SKM-1 treated with dmso at 0.1 percent for 144 hours (cell line): ENCODE measurements around the gene GTPBP1.

Source experiments
- DNase-seq: peaks from one replicate; lab custom pipeline; 2025; ENCODE audit not compliant: unreplicated experiment; lab: John Stamatoyannopoulos, UW

The GTPBP1 gene

DNA sequence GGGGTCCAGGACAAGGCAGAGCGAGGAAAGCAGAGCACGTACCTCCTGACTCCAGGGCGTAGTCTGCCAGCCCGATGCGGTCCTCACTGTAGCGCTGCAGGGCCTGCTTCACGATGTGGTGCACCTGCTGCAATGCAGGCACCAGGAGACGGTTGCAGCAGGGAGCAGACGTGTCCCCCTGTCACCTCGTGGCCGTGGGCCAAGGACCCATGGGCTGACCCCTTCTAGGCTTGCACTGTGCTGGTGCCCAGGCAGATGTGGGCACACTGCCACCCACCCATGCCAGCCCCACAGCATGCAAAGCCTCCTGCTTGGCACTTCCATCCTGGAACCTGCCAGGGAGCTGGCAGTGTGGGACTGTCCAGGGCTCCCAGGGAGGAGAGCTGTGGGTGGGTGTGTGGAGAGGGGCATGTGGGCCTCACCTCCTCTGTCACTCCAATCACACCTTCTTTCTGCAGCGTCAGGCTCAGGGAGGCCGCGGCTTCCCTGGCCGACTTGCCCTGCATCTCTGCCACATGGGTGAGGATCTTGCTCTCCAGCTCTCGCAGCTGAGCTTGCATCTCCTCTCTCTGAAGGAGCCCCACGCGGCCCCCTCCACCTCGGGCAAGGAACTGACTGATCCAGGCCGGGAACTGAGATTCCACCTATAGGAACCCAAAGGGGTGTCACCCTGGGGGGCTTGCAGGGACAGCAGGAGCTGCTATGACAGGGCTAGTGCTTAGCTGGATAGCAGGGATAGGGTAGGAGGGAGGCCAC, 33.7 kb downstream of the GTPBP1 start:
- DNase-seq, result no peak

DNA sequence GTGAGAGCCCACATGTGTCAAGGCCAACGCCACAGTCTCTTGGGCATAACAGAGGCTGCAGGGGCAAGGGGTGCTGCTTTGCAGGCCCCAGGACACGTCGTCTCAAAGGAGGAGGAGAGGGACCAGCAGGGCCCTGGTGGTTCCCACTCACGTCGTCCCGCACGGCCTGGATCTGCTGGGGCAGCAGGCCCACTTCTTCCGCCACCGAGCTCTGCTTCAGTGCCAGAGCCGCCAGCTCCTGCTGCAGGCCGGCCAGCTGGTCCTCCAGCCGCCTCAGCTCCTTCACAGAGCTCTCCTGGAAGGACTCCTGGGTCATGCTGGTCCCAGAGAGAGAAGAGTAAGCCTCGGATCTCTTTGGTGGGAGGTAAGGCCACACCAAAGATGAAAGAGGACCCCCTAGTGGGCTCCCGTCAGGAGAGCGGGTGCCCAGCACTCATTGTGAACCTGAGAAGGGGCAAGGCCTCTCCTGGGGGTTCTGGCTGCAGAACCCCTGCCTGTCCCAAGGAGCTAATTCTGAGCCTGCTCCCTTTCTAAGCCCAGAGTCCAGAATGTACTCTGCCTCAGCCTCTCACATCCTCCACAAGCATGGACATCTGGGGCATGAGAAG, 34.5 kb downstream of the GTPBP1 start:
- DNase-seq, result no peak

DNA sequence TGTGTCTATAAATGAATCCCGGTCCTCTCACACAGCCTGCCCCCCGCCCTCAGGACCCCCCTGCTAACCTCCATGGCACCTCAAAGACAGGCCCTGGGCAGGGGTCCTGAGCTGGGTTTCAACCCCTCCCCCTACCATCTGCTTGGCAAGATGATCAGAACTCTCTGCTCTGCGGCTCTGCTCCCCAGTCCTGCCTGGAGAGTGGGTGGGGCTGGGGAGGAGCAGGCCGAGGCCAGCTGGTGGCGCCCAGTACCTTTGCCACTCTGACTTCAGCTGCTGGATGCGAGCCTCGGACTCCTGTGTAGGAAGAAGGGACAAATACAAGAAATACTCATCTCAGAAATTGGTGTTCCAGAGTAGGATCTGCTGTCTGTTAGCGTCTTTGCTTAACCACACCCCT, 35.0 kb downstream of the GTPBP1 start:
- DNase-seq, result no peak

DNA sequence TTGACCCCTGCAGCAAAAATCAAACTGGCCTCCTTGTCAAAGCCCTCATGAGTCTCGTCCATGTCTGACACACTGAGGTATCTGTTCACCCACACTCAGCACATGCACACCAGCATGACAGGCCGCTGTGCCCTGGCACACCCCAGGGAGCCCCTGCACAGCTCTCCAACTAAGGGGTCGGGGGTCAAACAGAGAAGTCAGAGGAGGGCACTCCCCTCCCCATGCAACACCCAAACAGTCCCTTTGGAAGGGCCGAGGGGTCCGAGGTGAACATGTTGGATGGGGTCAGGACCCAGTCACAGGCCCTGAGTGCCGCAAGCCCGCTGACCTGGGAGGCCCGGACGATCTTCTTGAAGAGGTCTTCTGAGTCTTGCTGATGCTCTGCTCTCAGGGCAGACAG, 35.4 kb downstream of the GTPBP1 start:
- no peak for DNase-seq

DNA sequence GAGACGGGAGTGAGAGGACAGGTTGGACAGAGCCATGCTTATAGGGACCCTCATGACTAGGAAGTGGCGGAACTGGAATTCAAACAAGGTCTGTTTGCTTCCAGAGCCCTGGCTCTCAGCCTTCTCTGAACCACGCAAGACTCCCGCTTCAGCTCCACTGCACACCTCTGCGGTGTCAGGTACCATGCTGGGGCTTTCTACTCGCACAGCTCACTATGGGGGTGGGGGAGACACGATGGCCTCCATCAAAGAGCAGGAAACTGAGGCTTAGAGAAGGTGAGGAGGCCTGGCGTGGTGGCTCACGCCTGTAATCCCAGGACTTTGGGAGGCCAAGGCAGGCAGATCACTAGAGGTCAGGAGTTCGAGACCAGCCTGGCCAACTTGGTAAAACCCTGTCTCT, 35.8 kb downstream of the GTPBP1 start:
- no peak for DNase-seq

DNA sequence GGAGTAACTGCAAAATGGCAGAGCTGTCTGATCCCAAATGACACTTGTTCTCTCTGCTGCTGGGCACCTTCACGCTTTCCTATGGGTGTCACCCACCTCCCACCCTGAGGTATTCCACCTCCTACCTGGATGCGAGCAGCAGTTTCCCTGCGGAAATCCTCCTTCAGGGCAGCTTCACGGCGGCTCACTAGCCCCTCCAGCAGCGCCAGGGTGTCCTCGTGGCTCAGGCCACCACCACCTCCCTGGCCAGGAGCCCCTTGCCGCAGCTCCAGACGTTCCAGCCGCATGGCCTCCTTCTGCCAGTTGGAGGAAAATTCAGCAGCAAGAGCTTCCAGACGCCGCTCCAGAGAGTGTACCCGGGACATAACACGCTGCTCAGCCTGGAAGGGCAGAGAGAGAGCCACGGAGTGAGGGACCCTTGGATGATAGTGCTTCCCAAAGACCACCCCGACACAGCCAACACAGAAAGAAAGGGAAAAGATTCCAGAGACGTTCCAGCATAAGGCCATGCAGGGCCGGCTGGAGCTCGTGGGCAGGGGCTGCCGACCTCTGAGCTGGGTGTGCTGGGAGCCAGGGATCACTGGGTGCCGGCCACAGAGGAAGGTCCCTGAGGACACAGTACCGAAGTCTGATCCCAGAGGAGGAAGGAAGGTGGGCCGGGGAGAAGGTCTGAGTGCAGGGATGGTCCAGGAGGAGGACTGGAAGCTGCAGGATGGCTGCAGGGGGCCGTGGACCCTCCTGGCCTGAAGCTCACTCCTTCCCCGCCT, 36.6 kb downstream of the GTPBP1 start:
- DNase-seq, result no peak

DNA sequence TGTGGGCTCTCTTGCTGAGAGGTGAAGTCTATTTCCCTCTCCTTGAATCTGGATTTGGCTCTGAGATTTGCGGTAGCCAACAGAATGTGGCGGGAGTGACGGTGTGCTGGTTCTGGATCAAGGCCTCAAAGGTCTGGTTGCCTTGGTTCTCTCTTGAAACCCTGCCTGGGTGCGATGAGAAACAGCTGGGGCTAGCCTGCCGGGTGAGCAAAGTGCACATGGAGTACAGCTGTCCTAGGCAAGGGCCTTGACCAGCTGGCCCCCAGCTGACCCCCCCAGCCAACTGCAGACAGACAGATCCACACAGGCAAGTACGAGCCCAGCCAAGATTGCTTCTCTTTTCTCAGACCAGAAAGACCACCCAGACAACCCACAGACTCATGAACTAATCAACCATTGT, 39.2 kb downstream of the GTPBP1 start:
- DNase-seq, result no peak

DNA sequence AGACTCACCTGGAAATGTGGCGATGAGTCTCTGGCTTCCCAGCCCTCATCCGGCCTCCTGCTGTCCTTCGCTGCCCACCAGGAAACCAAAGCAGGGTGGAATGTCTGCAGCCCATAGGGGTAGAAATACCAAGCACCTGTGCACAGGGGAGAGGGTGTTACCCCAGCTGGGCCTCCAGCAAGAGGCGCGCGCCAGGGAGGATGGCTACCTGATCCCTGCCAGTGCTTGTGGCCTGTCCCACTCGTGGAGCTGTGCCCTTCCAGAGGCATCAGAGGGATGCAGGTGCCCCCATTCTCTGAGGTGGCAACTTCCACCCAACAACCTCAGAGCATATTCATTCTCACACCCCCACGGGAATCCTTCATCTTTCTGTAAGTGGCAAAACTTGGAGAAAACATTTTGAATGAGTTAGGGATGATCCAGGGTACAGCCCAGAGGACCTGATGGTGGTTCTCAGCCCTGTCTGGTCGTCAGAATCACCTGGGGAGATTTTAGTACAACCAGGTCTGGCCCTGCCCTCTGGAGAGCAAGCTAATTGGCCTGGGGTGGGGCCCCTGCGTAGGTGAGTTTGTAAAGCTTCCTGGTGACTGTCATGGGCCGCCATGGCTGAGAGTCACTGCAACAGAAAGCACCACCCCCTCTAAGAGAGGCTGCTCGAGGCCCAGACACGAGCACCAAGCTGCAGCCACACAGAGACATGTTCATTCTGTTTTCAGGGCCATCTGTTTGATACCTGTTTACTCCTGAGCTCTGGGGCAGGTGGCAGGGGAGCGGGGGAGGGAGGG, 40.1 kb downstream of the GTPBP1 start:
- DNase-seq, result no peak

DNA sequence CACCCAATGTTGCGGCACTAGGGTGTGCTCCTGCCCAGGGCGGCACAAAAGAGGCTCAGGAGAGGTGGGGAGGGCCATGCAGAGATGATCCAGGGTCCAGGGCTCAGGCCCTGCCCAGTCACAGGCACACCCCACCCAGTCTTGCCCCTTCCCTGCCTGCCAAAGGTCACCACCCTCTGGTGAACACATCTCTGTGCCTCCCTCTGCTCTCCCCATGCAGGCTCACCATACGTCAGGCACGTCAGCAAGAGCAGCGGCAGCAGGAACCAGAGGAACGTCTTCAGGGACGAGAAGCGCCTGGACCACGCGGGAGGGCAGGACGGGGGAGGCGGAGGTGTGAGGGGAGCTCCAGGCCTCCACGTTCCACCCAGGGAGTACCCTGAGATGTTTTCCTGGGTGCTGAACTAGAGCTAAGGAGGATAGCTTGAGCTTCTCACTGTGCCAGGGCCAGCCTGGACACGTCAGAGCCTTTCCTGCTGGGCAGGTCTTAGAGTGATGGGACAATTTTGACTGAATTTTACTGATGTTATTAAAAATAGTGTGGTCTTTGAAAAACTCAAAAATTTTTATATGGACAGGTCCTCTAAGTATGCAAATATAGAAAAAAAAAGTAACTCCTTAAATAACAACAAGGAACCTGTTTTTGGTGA, 42.9 kb downstream of the GTPBP1 start:
- no peak for DNase-seq

DNA sequence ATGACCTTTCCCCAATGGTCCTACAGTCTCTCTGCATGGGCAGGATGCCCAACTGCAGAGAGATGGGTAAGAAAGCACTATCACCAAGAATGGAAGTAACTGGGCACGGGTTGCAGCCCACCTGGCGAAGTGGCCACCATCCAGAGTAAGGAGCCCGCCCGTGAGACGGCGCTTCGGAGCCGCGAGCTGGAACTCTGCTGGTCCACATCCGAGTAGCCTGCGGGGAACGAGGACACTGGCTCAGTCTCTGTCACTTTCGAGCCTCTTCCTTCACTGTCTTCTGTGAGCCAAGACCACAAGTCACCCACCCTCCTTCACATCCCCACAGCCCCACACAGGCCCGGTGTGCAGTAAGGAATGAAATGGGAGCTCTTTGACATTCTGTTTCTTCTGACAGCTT, 44.4 kb downstream of the GTPBP1 start:
- DNase-seq, result no peak

DNA sequence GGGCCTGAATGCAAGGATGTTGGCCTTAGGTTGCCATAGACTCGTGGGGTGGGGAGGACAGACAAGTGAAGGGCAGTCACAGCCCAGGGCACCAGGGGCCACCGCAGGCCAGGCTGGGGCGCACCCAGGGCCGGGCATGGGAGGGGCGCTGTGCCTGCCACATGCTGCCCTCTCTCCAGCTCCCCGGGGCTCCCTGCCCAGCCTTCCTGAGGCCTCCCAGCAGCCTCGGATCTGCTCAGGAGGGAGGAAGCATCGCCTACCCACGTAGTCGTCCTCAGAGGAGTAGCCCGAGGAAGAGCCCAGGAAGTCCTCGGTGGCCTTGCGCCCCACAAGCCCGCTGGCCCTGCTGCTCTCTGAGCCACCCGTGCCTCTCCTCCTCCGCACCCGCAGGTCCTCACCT, 44.9 kb downstream of the GTPBP1 start:
- DNase-seq, result no peak

DNA sequence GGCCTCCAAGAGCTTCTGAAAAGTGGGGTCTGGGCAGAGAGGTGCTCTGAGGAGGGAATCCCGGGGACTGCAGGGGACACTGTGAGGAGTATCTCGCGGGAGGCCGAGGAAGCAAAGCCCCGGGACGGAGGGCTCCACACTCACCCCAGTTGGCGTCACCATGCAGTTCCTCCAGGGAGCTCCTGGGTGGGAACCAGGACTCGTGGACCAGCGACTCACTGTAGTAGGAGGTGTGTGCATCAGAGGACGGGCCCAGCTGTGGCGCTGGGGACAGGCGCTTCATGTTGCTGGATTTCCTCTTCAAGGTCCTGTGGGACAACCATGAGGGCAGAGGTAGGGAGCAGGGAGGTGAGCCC, 45.3 kb downstream of the GTPBP1 start:
- DNase-seq, result no peak

DNA sequence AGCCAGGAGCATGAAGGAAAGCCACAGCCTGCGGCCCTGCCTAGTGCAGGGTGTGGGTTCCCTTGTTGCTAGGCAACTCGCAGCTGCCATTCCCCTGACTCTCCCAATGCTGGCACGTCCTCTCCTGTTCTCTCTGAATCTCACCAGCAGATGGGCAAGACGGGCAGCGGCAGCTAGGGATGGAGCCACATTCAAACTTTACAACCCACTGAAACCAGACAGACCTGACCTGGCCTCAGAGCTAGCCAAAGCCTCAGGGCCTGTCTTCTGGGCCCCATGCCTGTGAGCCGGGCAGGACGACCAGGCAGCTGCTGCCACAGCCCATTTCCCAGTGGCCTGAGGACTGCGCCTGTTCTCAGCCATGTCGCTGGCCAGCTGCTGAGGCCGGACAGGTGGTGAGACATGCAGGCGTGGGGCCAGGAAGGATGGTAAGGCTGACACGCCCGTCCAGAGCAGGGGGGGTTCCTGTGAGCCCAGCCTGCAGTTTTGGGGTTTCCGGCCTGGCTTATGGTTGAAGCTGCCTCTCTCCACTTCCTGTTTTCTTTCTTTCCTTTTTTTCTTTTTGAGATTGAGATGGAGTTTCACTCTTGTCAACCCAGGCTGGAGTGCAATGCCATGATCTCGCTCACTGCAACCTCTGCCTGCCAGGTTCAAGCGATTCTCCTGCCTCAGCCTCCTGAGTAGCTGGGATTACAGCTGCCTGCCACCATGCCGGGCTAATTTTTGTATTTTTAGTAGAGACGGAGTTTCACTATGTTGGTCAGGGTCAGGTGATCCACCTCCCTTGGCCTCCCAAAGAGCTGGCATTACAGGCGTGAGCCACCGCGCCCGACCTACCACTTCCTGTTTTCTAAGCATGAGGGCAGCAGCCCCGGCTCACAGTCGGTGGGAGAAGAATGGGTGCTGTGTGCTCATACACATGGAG, 45.9 kb downstream of the GTPBP1 start:
- peak; percentile 83 for DNase-seq

DNA sequence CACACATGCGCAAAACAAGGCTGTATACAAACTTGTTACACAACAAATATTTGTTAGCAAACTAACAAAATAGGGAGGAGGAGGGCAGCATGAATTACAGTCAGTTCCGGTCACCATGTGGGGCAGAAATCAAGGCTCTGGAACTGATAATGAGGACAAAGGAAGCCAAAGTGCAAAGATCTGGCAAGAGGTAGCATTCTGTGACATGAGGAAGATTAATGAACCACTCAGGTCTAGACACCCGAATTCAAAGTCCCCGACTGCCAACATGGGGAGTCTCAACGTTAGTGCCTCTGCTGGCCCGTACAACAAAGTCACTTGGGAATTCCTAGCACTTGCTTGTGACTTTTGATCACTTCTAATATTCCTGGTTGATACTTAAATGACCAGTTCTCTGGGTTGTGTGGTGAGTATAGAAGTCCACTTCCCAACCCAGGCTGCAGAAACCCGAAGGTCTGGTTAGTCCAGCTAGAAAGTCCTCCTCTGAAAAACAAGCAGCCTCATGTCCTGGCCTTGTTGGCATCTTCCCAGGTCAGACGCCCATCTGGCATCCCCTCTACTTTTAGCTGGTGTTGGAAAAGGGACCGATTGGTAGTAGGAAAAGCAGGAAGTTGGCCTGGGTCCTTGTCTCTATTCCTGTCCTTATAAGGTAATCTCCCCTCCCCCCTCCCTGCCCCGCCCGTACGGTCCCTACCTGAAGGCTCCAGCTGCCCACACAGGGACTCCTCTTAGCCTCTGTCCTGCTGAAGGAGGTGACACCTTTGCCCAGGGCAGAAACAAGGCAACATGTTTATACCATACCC, 48.4 kb downstream of the GTPBP1 start:
- DNase-seq, result peak; percentile 5

DNA sequence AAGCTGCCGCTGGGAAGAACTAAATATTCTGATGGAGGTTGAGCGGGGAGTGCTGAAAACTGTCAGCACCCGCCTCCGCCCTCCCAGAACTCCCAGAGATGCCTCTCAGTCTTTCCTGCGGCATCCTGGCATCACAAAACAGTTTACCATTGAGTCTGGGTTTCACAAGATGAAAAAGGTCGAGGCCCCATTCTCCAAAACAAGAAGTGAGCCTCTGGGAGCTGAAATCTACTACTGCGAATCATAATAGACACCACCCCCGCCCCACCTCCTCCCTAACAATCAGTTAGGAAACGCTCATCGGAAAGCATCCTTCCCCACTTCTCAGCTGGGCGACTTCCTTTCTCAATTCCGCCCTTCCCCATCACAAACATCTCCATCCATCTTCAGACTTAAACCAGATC, 49.0 kb downstream of the GTPBP1 start:
- peak; percentile 75 for DNase-seq

DNA sequence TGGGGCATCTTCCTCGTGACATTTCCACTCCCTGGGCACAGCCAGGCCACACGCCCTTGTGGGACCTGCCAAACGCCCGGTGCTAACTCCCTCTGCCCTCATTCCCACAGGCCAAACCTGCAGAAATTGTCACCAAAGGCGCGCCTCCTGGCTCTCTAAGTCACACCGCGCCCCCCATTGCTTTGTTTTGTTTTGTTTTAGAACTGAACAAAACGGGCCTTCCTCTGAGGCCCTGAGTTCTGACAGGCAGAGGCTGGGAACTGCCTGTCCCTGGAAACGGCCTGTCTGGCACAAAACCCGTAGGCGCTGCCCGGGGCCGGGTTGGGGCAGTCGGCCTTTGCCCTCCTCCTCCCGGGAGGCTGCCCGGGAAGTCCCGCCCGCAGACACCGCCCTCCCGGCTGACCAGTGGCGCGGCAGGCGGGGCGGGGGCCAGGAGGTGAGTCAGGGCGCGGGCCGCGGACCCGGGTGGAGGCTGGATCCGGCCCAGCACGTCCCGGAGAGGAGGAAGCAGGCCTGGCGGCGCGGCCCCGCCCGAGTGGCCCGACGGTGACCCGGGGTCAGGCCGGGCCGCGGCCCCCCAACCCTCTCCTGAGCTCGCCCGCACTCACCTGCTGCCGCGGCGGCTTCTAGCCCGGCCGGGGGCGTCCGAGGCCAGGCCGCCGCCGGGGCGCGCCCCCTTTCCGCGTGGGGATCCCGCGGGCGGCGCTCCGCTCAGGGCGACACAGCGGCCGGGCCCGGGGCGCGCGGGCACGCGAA, 49.6 kb downstream of the GTPBP1 start:
- DNase-seq, result peak; percentile 47

DNA sequence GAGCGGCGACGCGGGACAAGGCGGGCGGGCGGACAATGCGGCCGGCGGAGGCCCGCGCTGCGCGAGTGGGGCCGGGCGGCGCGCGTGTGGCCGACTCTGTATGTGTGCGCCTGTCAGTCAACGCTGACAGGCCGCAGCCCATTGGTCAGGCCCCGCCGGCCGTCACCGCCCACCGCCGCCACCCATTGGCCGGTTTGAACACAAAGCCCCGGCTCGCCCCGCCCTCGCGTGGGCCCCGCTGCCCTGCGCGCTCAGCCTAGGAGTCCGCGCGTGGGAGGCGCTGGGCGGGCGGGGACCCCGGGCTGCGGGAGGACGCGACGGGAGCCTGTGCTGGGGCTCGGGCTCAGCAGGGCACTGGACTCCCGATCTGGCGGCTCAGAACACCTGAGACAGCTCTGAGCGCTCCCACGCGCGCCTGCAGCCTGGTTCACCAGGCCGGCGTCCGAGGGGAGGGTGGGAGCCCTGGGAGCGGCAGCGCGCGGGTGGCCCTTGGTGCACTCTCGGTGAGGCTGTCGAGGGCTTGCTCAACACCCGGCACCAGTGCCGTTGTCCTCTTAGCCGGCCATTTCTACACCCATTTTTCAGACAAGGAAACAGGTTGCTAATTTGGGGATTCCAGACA, 50.3 kb downstream of the GTPBP1 start, which contains the start of gene SUN2:
TSS of gene SUN2 (minus strand) at position 88 of the 622 bp plus-strand sequence. CDS start 3,370 bp downstream, outside the sequence.
- DNase-seq, result peak; percentile 76
